Stimulated activated CD8-positive, alpha-beta memory T cell treated with anti-CD3 and anti-CD28 coated beads, Interleukin-4, amount 100 ng/mL, for 48 hours (primary cell): ENCODE data around the gene HIGD2A.

Experiments
- DNase-seq: peaks from one replicate; pipeline ENCODE4 v3.0.0-alpha.2; 2020

The HIGD2A gene

GRCh38 chr5:176369934-176370711, 18.4 kb upstream of the HIGD2A start:
- no peak for DNase-seq

- DNase-seq: no peak
Observed at GRCh38 chr5:176371621-176372539, 16.7 kb upstream of the HIGD2A start.

- DNase-seq: no peak
Observed at GRCh38 chr5:176373100-176373818, 15.3 kb upstream of the HIGD2A start.

- DNase-seq: no peak
Observed at GRCh38 chr5:176379881-176380280, 8.7 kb upstream of the HIGD2A start.

- DNase-seq: no peak
Observed at GRCh38 chr5:176381423-176381822, 7.1 kb upstream of the HIGD2A start.

GRCh38 chr5:176381979-176382378, 6.6 kb upstream of the HIGD2A start:
- DNase-seq: no peak

- no peak for DNase-seq
Observed at GRCh38 chr5:176382721-176383120, 5.8 kb upstream of the HIGD2A start.

GRCh38 chr5:176383248-176383905, 5.2 kb upstream of the HIGD2A start:
- no peak for DNase-seq

- DNase-seq: no peak
Observed at GRCh38 chr5:176383961-176384360, 4.6 kb upstream of the HIGD2A start.

GRCh38 chr5:176384366-176384930, 4.1 kb upstream of the HIGD2A start:
- no peak for DNase-seq

GRCh38 chr5:176384991-176385390, 3.6 kb upstream of the HIGD2A start:
- no peak for DNase-seq

- DNase-seq: no peak
Observed at GRCh38 chr5:176386491-176386890, 2.1 kb upstream of the HIGD2A start.

- no peak for DNase-seq
Observed at GRCh38 chr5:176387384-176387925, 1.1 kb upstream of the HIGD2A start.

GRCh38 chr5:176388003-176388443, 528 bp upstream of the HIGD2A start:
- no peak for DNase-seq

GRCh38 chr5:176389135-176390123, 878 bp downstream of the HIGD2A start:
- DNase-seq: no peak

- DNase-seq: no peak
Observed at GRCh38 chr5:176391479-176391878, 2.9 kb downstream of the HIGD2A start.

- no peak for DNase-seq
Observed at GRCh38 chr5:176391999-176392398, 3.4 kb downstream of the HIGD2A start.

GRCh38 chr5:176392526-176392925, 4.0 kb downstream of the HIGD2A start:
- no peak for DNase-seq

- no peak for DNase-seq
Observed at GRCh38 chr5:176394096-176394495, 5.5 kb downstream of the HIGD2A start.

- DNase-seq: no peak
Observed at GRCh38 chr5:176394881-176395675, 6.5 kb downstream of the HIGD2A start.
